Fibroblast of villous mesenchyme (primary cell): ENCODE data around the gene PRELP. TPM values are rescaled to one million over a fixed set of nuclear protein-coding genes. Genes with fewer than 3 reads are reported as not detected.

ENCODE experiments used
- DNase-seq: peaks from one replicate; pipeline ENCODE4 v3.0.0-alpha.2; 2010; ENCODE audit warnings: low read depth
- H3K4me3 ChIP-seq: 2 replicates; pipeline ENCODE4 v1.5.1; 2011; ENCODE audit warnings: low read depth, mild to moderate bottlenecking, low read length
- CTCF ChIP-seq: IDR thresholded peaks from 2 replicates; pipeline ENCODE4 v1.5.1; 2012; ENCODE audit warnings: low read depth, mild to moderate bottlenecking, low read length; ENCODE audit not compliant: insufficient read depth
- total RNA-seq: library from RNA; depleted of rRNA; stranded (reverse); fragments of >200 nt; gene quantifications from 2 replicates; pipeline ENCODE4 v1.2.3, GENCODE V29; 2012

The PRELP gene
- total RNA-seq, 1 donor: 0.43 TPM

DNA sequence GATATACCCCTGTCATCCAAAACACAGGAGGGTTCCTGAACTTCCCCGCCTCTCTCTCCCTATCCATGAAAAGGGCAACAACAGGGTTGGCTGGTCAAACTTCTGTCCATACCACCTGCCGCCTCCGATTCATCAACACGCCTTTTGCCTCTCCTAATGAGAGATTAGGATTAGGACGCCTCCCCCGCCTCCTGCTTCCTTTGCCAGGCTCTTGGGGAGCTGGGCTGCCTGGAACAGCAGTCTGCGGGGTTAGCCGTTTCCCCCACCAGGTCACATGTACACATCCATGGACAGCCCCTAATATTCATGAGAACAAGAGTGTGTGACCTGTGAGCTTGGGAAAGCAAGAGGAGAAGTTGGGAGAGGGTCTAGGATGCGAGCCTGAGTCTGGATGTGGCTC lies 16.1 kb downstream of the PRELP start:
- H3K4me3 ChIP-seq: no peak overlapping the region
- DNase-seq: no peak
- TF ChIP-seq CTCF: no peak

DNA sequence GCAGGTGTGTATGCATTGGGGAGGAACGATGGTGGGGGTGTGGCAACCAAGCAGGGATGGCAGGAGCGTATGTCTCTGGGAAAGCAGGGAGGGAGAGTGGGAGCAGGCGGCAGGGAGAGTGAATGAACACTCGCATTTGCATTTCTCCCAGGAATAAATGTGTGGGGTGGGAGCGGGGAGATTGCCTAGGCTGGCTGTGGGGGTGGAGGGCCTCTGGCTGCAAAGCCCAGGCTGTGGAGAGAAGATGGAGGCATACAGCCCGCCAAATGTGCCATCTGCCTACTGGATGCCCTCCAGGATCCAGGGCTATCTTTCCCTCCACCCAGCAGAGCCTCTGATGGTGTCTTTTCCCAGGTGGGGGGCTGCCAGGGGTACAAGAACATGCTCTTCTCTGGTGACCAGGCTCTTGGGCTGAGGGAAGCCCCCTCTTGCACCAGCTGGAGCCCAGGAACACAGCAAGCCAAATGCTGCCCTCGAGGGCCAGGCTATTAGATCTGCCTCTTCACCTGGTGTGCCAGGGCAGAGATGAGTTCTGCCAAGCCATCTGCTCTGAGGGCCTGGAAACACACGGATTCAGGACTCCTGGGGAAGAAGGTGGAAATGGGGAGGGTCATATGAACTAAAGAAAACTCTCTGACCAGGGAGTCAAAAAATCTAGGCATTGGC lies 16.6 kb downstream of the PRELP start:
- DNase-seq: no peak
- no peak overlapping the region for H3K4me3 ChIP-seq
- no peak for TF ChIP-seq CTCF

DNA sequence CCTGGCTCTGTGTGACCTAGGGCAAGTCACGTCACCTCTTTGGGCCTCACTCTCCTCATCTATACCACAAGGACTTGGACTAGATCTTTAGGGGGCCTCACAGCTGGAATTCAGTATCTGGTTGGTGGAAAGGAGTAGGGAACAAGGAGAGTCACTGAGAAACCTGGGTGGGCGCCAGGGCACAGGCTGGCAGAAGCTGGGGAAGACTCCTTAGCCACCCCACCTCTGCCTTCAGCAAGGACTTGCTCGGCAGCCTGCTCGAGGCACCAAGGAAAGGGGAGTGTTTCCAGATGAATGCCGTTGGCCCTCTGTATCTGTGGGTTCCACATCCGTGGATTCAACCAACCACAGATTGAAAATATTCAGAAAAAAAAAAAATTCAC lies 17.1 kb downstream of the PRELP start:
- no peak for TF ChIP-seq CTCF
- no peak overlapping the region for H3K4me3 ChIP-seq
- DNase-seq: no peak

- H3K4me3 ChIP-seq: no peak within 1 kb of the TSS
- no peak for TF ChIP-seq CTCF
- no peak for DNase-seq
Measured at GRCh38 chr1:203493901-203494300, 18.3 kb downstream of the PRELP start, which contains the start of gene OPTC. Gene OPTC, plus strand, starts transcription at chr1:203494153. Its CDS starts 1,853 bp downstream, at chr1:203496006.

GRCh38 chr1:203495845-203496244 lies 20.2 kb downstream of the PRELP start:
- H3K4me3 ChIP-seq: no peak overlapping the region
- no peak for DNase-seq
- no peak for TF ChIP-seq CTCF

- no peak for DNase-seq
- H3K4me3 ChIP-seq: no peak overlapping the region
- TF ChIP-seq CTCF: no peak
Measured at GRCh38 chr1:203497269-203497777, 21.7 kb downstream of the PRELP start.
